GM12891 (cell line): ENCODE measurements around the gene C16orf89.
"Not testable (repeated sequence)": the region's sequence is repeated elsewhere in the genome, so short reads cannot be mapped to it uniquely, and the experiment has no call there.

Experiments used
- DNase-seq: peaks from one replicate; pipeline ENCODE4 v3.0.0; 2011; ENCODE audit warnings: low spot score; ENCODE audit not compliant: insufficient read length
- FAIRE-seq: peaks from 2 replicates; lab custom pipeline; 2011; peaks lifted over from hg19 to GRCh38; lab: Jason Lieb, UNC
- PAX5 ChIP-seq: IDR thresholded peaks from 2 replicates; pipeline ENCODE4 v1.6.1; 2011; ENCODE audit warnings: low read length, moderate library complexity, mild to moderate bottlenecking; ENCODE audit not compliant: insufficient read depth, severe bottlenecking
- POLR2A ChIP-seq: IDR thresholded peaks from 2 replicates; pipeline ENCODE4 v1.6.1; 2011; ENCODE audit warnings: low read depth, low read length, control low read depth
- POLR2AphosphoS5 ChIP-seq: IDR thresholded peaks from 2 replicates; pipeline ENCODE4 v1.6.1; 2011; ENCODE audit warnings: low read depth, low read length, control low read depth
- POU2F2 ChIP-seq: IDR thresholded peaks from 2 replicates; pipeline ENCODE4 v1.6.1; 2011; ENCODE audit warnings: low read depth, mild to moderate bottlenecking, control low read depth, low read length, moderate library complexity
- SPI1 ChIP-seq: IDR thresholded peaks from 2 replicates; pipeline ENCODE4 v1.6.1; 2011; ENCODE audit warnings: low read depth, low read length, control low read depth
- TAF1 ChIP-seq: IDR thresholded peaks from 2 replicates; pipeline ENCODE4 v1.6.1; 2011; ENCODE audit warnings: low read depth, low read length, control low read depth

C16orf89 gene

DNA sequence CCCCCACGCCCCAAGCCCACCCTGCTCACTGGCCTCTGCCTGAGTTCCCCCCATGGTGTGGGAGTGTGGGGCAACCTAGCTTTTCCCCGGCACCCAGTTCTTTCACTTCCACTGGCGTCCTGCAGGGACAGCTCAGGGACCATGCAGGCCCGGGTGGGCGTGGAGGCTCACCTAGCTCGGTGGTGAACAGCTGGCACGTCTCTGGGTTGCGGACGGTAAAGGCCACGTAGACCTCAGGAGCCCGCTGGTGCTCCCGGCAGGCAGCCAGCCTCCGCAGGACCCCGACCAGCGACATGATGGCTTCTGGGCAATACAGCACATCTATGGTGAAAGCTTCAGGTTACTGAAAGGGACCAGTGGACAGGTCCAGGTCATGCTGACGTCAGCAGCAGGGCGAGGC, 23.2 kb upstream of the C16orf89 start:
- not testable (repeated sequence) for FAIRE-seq, DNase-seq

DNA sequence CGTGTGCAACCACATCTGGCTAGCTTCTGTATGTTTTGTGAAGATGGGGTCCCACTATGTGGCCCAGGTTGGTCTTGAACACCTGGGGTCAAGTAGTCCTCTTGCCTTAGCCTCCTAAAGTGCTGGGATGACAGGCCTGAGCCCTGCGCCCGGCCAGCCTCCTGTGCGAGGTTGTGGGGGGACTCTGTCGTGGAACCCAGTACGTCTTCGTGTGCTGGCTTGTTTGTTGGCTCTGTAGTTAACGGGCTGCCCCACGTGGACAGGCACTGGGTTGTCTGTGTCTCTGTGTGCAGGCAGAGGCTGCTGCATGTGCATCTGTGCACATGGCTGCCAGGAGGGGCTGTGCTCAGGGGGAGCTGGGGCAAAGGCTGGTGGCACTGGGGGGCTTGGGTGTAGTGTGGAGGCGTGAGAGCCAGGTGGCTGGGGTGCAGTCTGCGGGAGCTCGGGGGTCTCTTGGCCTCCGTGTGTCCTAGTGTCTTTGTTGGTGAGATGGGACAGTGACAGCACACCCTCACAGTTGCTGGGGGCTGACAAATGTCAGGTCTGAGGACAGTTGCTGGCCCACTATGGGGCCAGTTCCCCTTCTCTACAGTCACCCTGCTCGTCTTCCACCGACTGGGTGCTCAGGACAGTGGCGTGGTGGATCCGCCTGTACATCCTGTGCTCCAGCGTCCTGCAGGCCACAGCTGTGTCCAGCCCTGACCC, 22.5 kb upstream of the C16orf89 start:
- DNase-seq, FAIRE-seq: not testable (repeated sequence)

DNA sequence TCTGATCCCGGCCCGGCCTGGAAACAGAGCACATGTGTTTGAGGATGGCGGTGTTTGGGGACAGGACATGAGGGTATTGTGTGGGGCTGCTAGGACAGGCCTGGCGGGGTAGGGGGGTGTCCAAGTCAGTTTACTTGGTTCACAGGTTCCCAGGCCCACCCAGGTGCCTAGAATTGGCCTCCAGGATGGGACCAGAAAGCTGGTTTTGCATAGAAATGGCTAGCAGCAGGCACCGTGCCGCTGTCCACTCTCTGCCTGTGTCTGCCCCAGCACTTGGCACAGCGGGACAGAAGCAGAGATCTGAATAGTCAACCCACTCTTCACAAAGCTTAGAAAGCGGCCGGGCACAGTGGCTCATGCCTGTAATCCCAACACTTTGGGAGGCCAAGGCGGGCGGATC, 20.0 kb upstream of the C16orf89 start:
- not testable (repeated sequence) for DNase-seq, FAIRE-seq

DNA sequence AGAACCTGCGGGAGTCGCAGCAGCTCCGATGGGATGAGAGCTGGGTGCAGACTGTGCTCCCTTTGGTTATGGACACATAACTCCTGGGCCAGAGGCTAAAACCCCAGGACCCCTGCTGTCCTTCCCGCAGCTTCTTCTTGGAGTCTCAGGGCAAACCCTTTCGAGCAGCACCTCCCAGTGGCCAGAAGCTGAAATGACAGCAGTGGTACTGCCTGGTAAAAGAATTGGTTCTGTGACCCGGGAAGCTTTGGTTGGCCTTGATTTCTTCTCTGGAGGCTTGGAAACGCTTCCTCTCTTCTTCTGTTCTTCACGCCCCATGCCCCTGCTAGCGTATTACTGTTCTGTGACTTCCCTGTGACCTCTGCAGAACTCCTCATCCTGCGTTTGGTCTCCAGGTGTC, 19.0 kb upstream of the C16orf89 start:
- DNase-seq, result peak; percentile 52
- FAIRE-seq, result not testable (repeated sequence)

DNA sequence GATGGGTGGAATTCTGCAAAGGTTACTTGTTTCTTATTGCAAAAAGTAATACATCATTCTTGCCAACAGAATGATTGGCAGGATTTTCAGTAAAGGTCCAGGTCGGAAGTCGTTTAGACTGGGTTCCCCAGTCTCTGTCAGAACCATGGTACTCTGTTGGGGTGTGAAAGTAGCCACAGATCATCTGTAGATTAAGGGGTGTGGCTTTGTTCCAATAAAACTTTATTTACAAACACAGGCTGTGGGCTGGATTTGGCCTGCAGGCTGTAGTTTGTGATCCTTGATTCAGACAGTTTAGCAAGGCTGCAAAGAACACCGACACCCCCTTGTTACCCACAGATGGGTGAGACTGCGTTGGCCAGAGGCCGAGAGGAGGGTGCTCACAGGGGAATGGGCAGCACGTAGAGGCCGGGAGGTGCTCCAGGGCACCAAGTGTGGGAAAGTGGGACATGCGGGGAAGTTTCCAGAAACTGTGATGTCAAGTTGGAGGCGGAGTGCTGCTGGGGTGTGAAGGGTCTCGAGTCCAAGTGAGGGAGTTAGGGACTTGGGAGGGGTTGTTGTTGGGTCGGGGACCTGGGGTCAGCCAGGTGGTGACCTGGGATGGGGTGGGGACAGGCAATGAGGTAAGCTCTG, 18.5 kb upstream of the C16orf89 start:
- FAIRE-seq, DNase-seq: not testable (repeated sequence)

DNA sequence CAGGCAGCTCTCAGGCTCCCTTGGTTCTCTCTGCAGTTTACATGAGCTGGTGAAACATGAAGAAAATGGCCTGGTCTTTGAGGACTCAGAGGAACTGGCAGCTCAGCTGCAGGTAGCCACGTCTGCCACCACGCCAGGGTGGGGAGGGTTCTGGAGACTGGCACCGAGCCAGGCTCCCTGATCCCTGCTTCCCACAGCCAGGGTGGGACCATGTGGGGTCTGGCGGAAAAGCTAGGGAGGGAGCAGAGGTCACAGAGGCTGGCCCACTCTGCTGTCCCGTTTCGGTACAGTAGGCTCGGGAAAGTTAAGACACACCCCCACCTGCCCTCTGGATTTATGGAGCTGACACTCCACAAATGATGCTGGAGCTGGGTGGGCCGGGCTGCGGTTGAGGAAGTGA, 17.9 kb upstream of the C16orf89 start:
- FAIRE-seq, DNase-seq: not testable (repeated sequence)

DNA sequence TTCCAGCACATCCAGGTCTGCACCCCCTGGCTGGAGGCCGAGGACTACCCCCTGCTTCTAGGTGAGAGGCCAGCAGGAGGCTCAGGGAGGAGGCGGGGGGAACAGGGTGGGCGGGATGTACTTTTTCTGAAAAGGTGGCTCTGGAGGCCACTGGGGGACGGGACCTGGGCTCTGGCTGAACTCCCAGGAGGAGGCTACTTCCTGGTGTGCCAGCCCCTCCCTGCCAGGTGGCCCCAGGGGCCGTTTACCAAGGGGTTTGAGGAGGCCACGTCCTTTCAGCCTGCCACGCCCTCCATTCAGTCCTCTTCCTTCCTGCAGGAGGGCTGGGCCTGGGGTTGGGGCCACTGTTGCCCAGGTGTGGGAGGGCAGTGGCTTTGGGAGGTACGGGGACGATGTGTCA, 15.2 kb upstream of the C16orf89 start:
- FAIRE-seq, DNase-seq: not testable (repeated sequence)

DNA sequence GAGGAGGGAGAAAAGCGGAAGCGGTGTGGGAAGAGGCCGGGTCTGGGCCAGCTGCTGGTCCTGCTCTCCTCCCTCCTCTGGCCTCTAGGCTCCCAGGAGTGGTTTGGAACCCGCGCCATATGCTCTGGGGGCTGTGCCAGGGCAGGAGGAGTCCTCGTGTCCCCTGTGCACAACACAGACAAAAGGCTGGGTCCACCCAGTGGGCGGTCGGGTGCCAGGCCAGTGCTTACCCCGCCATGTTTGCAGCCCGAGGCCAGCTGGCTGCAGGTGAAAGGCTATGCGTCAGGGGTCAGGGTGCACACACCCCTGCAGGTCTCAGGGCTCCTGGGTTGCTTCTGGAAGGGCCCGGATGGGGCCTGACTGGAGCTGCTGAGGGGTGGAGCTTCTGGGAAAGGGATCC, 14.7 kb upstream of the C16orf89 start:
- FAIRE-seq, DNase-seq: not testable (repeated sequence)

DNA sequence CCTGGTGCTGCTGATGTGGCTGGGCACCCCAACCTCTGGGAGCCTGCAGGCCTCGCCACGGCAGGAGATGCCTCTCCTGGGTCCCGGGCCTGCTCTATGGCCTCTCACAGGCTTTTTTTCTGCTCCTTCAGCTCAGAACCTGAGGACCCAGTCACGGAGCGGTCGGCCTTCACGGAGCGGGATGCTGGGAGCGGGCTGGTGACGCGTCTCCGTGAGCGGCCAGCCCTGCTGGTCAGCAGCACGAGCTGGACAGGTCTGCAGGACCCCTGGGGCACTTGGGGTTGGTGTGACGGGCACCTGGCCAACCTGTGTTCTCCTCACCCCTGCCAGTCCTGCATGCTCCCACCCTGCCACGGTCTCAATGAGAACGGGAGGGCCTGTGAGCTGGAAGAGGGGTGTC, 12.9 kb upstream of the C16orf89 start:
- no peak for FAIRE-seq
- DNase-seq, result no peak
- TF ChIP-seq SPI1, result no peak
- no peak for TF ChIP-seq PAX5
- TF ChIP-seq POLR2AphosphoS5, result no peak
- TF ChIP-seq POLR2A, result no peak
- TF ChIP-seq TAF1, result no peak
- no peak for TF ChIP-seq POU2F2

DNA sequence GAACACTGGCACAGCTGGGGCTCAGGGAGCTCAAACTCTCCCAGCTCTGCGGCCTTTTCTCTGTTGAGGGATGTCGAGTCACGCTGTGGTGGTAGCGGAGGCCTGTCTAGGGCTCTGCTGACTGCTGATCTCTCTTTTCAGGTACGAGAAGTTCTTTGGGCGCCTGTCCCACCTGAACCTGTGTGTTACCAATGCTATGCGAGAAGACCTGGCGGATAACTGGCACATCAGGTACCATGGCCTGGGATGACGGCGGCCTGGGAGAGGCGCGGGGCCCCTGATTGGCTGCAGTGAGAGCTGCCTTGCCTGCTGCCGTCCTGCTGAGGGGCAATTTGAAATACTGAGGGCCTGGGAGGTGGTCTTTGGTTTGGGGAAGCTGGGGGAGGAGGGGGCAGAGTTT, 11.5 kb upstream of the C16orf89 start:
- DNase-seq (no peak), FAIRE-seq (no peak)
- TF ChIP-seq POLR2A, result no peak
- TF ChIP-seq POLR2AphosphoS5, result no peak
- no peak for TF ChIP-seq TAF1
- no peak for TF ChIP-seq SPI1
- TF ChIP-seq PAX5, result no peak
- no peak for TF ChIP-seq POU2F2

DNA sequence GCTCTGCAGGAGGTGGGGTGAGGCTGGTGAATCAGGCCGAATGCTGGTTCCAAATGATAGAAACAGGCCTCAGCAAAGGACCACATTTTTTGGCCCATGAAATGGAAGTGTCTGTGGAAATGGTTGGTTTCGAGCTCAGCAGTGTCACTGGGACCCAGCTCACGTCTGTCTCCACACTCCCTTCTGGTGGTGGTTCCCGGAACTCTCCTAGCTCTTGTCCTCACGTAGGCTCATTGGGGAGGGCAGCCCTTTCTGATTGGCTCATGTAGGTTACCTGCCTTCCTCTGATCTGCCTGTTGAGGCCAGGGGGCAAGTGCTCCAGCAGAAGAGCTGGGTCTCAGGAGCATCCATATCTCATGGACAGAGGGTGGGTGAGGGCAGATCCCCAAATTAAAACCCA, 9.9 kb upstream of the C16orf89 start:
- TF ChIP-seq PAX5 (no peak), POU2F2 (no peak), TAF1 (no peak), POLR2A (no peak), POLR2AphosphoS5 (no peak), SPI1 (no peak)
- no peak for FAIRE-seq
- no peak for DNase-seq

DNA sequence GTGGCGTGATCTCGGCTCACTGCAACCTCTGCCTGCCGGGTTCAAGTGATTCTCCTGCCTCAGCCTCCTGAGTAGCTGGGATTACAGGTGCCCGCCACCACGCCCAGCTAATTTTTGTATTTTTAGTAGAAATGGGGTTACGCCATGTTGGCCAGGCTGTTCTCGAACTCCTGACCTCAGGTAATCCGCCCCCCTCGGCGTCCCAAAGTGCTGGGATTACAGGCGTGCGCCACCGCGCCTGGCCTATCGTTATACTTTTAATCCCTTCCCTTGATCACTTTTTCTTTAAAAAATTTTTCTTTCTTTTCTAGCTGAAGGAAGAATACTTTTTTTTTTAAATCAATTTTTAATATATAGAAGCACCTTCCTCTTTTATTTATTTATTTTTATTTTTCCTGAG, 8.0 kb upstream of the C16orf89 start:
- FAIRE-seq, result not testable (repeated sequence)

DNA sequence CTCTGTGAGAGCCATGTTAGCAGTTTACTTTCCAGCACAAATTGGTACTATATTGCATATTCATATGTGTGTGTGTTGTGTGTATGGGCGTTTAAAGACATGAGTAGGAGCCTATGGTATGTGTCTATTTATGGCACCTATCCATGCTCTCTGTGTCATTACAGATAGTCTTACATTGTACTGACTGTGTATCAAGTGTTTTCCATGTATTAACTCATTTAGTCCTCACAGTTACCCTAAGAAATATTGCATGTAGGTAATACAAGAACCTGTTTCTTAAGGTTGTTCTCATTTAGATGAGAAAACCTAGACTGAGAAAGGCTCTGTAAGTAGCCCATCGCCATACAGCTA, 7.5 kb upstream of the C16orf89 start:
- FAIRE-seq (no peak), DNase-seq (no peak)

More for the DNA sequence above, 8.0 kb upstream of the C16orf89 start:
- DNase-seq, result not testable (repeated sequence)

More for the DNA sequence above, 7.5 kb upstream of the C16orf89 start:
- no peak for TF ChIP-seq POU2F2
- TF ChIP-seq POLR2A, result no peak
- no peak for TF ChIP-seq TAF1
- no peak for TF ChIP-seq SPI1
- no peak for TF ChIP-seq POLR2AphosphoS5
